Motor neuron (in vitro differentiated cells): ENCODE results near the gene HMGN3. TPM values are rescaled to one million over a fixed set of nuclear protein-coding genes. Genes with fewer than 3 reads are reported as not detected.
"Not testable (repeated sequence)": the region's sequence is repeated elsewhere in the genome, so short reads cannot be mapped to it uniquely, and the experiment has no call there.

Source experiments
- ATAC-seq, 8 experiments: fragments of 200-7000 bp; cut with Tn5 transposase; replicated peaks in 6 of 8; 2 replicates each; pipeline ENCODE4 v1.8.0; 2021; ENCODE audit warnings: mild to moderate bottlenecking in 8 of 8, moderate library complexity in 8 of 8
- H3K27ac ChIP-seq, 2 donors: fragments of 250-450 bp; sonication (Bioruptor Pico); 2 replicates each; pipeline ENCODE4 v1.9.0; 2021; ENCODE audit warnings: antibody characterized with exemption in 2 of 2, mild to moderate bottlenecking in 2 of 2, moderate library complexity in 1 of 2
- H3K4me1 ChIP-seq, 2 donors: fragments of 250-450 bp; sonication (Bioruptor Pico); replicated peaks in 1 of 2; 2 replicates each; pipeline ENCODE4 v1.6.1; 2021; ENCODE audit warnings: antibody characterized with exemption in 2 of 2, mild to moderate bottlenecking in 2 of 2, moderate library complexity in 1 of 2
- H3K4me3 ChIP-seq, 5 donors: fragments of 250-450 bp; sonication (Bioruptor Pico); 2 replicates each; pipeline ENCODE4 v1.9.0; 2021; ENCODE audit warnings: antibody characterized with exemption in 5 of 5, mild to moderate bottlenecking in 5 of 5, moderate library complexity in 4 of 5
- WGBS, 10 experiments: fragments of 450-650 bp; shearing (Covaris generic); methylation state at CpG; one replicate each; pipeline ENCODE4 v1.0.0; 2022; 5-methylcytosine and 5-hydroxymethylcytosine counted together
- in situ Hi-C, 9 experiments: fragments of 400-800 bp; cut with MboI; loops; one replicate each; pipeline ENCODE4 v1.15.0; 2021; ENCODE audit warnings: low sequenced_read_pairs in 9 of 9, low pct_unique_long_range_greater_than_20kb in 2 of 9; ENCODE audit not compliant: unreplicated experiment in 9 of 9
- total RNA-seq, 8 experiments: library from RNA; unstranded; fragments of 300-600 nt; gene quantifications; 2 replicates each; pipeline versions ENCODE4 v1.2.3 to v1.2.4, GENCODE V29; 2022

HMGN3 gene
- total RNA-seq, result 100 to 1,000 TPM in 4 of 8 experiments, 10 to 100 TPM in 4; 69.5 to 172 (median 120) TPM

- Histone ChIP-seq H3K27ac (peak within 1 kb of the TSS; percentile 1 to 72), H3K4me1 (peaks cover 0 to 2% of the 10 kb centered on the region in 2 donors), H3K4me3 (peak within 1 kb of the TSS; percentile 48 to 79 (median 56))
- ATAC-seq, result peak; percentile 71 to 94 (median 92)
- in situ Hi-C loops, result no loop called here
- WGBS, 10 experiments, result 0 to 12% (median 7%) methylated on average over 3 to 42 of the region's 51 CpGs
These were observed at the start of gene HMGN3 for GRCh38 chr6:79234150-79235022. HMGN3 (minus strand) TSS chr6:79234682.

- 17 to 100% (median 92%) methylated on average over 1 of the region's 1 CpG; no CpG with 5 or more reads in 4 of the 10 experiments for WGBS, 10 experiments
- Histone ChIP-seq H3K4me1 (no peaks in the 10 kb centered on the region), H3K27ac (no peak overlapping the region), H3K4me3 (no peak overlapping the region)
- ATAC-seq, result no peak
- in situ Hi-C loops, result no loop called here
These were observed 46.3 kb upstream of the HMGN3 start for GRCh38 chr6:79280756-79281155.

- peak in 2 of 8 experiments; percentile 51 to 57 for ATAC-seq
- no peaks in the 10 kb centered on the region for H3K4me1 ChIP-seq
- H3K4me3 ChIP-seq, result no peak overlapping the region
- in situ Hi-C loops, result no loop called here
- no peak overlapping the region for H3K27ac ChIP-seq
These were observed 42.6 kb upstream of the HMGN3 start for GRCh38 chr6:79277109-79277508.

- H3K4me3 ChIP-seq, result no peak overlapping the region
- in situ Hi-C loops, result no loop called here
- no peaks in the 10 kb centered on the region for H3K4me1 ChIP-seq
- WGBS, 10 experiments, result 12 to 87% (median 57%) methylated on average over 1 to 3 of the region's 3 CpGs; no CpG with 5 or more reads in 3 of the 10 experiments
- H3K27ac ChIP-seq, result no peak overlapping the region
- peak in 5 of 8 experiments; percentile 33 to 97 (median 94) for ATAC-seq
These were observed 35.4 kb upstream of the HMGN3 start for GRCh38 chr6:79269877-79270276.

- no peak for ATAC-seq
- WGBS, 10 experiments, result 0 to 93% (median 78%) methylated on average over 1 of the region's 1 CpG
- Histone ChIP-seq H3K4me3 (no peak overlapping the region), H3K4me1 (no peaks in the 10 kb centered on the region), H3K27ac (no peak overlapping the region)
- in situ Hi-C loops, result no loop called here
These were observed 32.6 kb upstream of the HMGN3 start for GRCh38 chr6:79267128-79267527.

- Histone ChIP-seq H3K4me3 (no peak overlapping the region), H3K4me1 (no peaks in the 10 kb centered on the region), H3K27ac (no peak overlapping the region)
- in situ Hi-C loops, result no loop called here
- ATAC-seq, result no peak
These were observed 31.6 kb upstream of the HMGN3 start for GRCh38 chr6:79266051-79266450.

- Histone ChIP-seq H3K4me1 (no peaks in the 10 kb centered on the region), H3K4me3 (no peak overlapping the region), H3K27ac (no peak overlapping the region)
- peak in 2 of 8 experiments; percentile 47 to 100 for ATAC-seq
- in situ Hi-C loops, result no loop called here
These were observed 28.9 kb upstream of the HMGN3 start for GRCh38 chr6:79263359-79263758.

- WGBS, 10 experiments, result 27 to 100% (median 50%) methylated on average over 2 of the region's 5 CpGs; no CpG with 5 or more reads in 7 of the 10 experiments
- H3K4me1 ChIP-seq, result no peaks in the 10 kb centered on the region
- in situ Hi-C loops, result no loop called here
- ATAC-seq, result no peak
- no peak overlapping the region for H3K27ac ChIP-seq
- no peak overlapping the region for H3K4me3 ChIP-seq
These were observed 27.2 kb upstream of the HMGN3 start for GRCh38 chr6:79261666-79262065.

- H3K4me1 ChIP-seq, result no peaks in the 10 kb centered on the region
- 0 to 92% (median 44%) methylated on average over 1 to 2 of the region's 2 CpGs; no CpG with 5 or more reads in 4 of the 10 experiments for WGBS, 10 experiments
- H3K4me3 ChIP-seq, result no peak overlapping the region
- in situ Hi-C loops, result no loop called here
- no peak overlapping the region for H3K27ac ChIP-seq
- no peak for ATAC-seq
These were observed 26.3 kb upstream of the HMGN3 start for GRCh38 chr6:79260772-79261171.

GRCh38 chr6:79257381-79258205, 23.1 kb upstream of the HMGN3 start:
- H3K4me3 ChIP-seq, result no peak overlapping the region
- in situ Hi-C loops, result no loop called here
- no peaks in the 10 kb centered on the region for H3K4me1 ChIP-seq
- no peak for ATAC-seq
- WGBS, 10 experiments, result 0 to 90% (median 55%) methylated on average over 1 to 5 of the region's 5 CpGs
- no peak overlapping the region for H3K27ac ChIP-seq

- H3K4me1 ChIP-seq, ATAC-seq, H3K27ac ChIP-seq, in situ Hi-C loops, H3K4me3 ChIP-seq: not testable (repeated sequence)
- WGBS, 10 experiments, result 73 to 100% (median 90%) methylated on average over 1 to 2 of the region's 10 CpGs; no CpG with 5 or more reads in 6 of the 10 experiments
These were observed 22.3 kb upstream of the HMGN3 start for GRCh38 chr6:79256770-79257169.

GRCh38 chr6:79255086-79255485, 20.6 kb upstream of the HMGN3 start:
- H3K27ac ChIP-seq, in situ Hi-C loops, ATAC-seq, H3K4me3 ChIP-seq, H3K4me1 ChIP-seq: not testable (repeated sequence)
- WGBS, 10 experiments, result 0 to 95% (median 77%) methylated on average over 1 to 3 of the region's 3 CpGs; no CpG with 5 or more reads in 5 of the 10 experiments

GRCh38 chr6:79250559-79250958, 16.1 kb upstream of the HMGN3 start:
- H3K4me1 ChIP-seq, result no peaks in the 10 kb centered on the region
- in situ Hi-C loops, result no loop called here
- ATAC-seq, result no peak
- H3K4me3 ChIP-seq, result no peak overlapping the region
- H3K27ac ChIP-seq, result no peak overlapping the region
- WGBS, 10 experiments, result 60 to 100% (median 96%) methylated on average over 1 to 2 of the region's 2 CpGs
